GM12865 (cell line): ENCODE measurements around the gene C1QTNF9B.

Experiments used
- DNase-seq: peaks from one replicate; pipeline ENCODE4 v3.0.0; 2010; ENCODE audit warnings: low read depth
- H3K4me3 ChIP-seq: 2 replicates; pipeline ENCODE4 v1.5.1; 2011; ENCODE audit warnings: mild to moderate bottlenecking, low read depth, low read length, control low read depth
- TF ChIP-seq, protein P1 (sequence below): IDR thresholded peaks from 2 replicates; pipeline ENCODE4 v1.5.1; 2011; ENCODE audit warnings: low read length, control low read depth, low read depth, inconsistent platforms; ENCODE audit not compliant: insufficient read depth; ENCODE audit errors: missing control alignments

C1QTNF9B gene

DNA sequence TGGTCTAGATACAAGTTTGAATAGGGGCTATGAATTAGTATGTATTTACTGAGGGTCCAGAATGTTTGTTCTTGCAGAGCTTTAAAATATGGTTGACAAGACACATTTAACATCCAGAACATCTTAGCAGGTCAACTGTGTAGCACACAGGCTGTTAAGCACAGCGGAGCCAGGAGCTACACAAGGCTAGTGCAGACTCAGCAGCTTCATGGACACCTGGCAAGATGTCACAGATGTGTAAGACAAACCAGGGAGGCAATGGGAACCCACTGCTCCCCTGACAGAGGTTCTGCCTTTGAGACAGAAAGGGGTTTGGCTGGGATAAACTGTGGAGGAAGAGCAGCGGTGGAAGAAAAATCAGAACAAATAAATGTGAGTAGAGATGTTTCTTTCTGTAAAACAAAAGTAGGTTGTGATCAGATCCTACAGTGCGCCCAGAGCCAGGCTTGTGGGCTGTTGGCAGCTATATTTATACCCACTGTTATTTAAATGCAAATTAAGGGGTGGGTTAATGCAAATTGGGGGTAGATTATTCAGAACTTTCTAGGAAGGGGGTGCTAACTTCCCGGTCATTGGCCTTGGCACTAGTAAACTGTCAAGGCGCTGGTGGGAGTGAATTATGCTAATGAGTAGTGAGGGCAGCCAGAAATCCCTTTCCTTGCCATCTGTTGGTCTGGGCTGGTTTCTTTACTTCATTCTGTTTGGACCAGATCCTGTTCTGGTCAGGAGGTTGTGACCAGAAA is 41.1 kb downstream of the C1QTNF9B start:
- TF ChIP-seq, protein P1, sequence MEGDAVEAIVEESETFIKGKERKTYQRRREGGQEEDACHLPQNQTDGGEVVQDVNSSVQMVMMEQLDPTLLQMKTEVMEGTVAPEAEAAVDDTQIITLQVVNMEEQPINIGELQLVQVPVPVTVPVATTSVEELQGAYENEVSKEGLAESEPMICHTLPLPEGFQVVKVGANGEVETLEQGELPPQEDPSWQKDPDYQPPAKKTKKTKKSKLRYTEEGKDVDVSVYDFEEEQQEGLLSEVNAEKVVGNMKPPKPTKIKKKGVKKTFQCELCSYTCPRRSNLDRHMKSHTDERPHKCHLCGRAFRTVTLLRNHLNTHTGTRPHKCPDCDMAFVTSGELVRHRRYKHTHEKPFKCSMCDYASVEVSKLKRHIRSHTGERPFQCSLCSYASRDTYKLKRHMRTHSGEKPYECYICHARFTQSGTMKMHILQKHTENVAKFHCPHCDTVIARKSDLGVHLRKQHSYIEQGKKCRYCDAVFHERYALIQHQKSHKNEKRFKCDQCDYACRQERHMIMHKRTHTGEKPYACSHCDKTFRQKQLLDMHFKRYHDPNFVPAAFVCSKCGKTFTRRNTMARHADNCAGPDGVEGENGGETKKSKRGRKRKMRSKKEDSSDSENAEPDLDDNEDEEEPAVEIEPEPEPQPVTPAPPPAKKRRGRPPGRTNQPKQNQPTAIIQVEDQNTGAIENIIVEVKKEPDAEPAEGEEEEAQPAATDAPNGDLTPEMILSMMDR = no peak
- no peak for DNase-seq

DNA sequence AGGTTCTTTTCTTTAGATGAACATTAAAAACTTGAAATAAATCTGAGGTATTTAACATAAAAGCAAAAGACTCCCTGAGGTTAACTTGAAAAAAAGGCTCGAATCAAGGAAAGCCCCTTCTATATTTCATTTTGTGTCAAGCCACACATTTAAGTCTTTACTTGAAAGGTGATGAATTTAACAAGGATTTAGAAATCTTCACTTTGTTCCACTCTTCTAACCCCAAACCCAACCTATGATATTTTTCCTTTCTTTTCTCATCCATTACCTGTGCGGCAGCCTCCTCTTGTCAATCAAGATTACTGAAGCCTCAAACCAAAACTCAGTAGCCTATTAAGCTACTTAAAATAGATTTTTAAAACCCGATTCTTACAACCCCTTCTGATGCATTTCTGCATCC is 41.9 kb downstream of the C1QTNF9B start:
- TF ChIP-seq, protein P1 = no peak
- no peak for DNase-seq
- H3K4me3 ChIP-seq = no peak overlapping the region

More for the DNA sequence above, 41.1 kb downstream of the C1QTNF9B start:
- no peak overlapping the region for H3K4me3 ChIP-seq

DNA sequence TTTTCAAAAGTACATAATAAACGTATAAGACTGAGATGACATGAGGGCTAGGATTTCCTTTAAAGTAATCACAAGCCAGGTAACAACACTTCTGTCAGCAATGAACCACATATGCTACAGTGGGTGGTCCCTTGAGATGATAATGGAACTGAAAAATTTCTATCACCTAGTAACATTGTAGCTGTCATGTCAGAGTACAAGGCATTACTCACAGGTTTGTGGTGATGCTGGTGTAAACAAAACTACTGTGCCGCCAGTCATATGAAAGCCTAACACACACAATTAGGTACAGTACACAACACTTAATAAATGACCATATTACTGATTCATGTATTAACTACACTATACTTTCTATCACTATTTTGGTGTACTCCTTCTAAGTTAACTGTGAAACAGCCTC is 45.0 kb downstream of the C1QTNF9B start:
- DNase-seq = peak; percentile 28
- H3K4me3 ChIP-seq = no peak overlapping the region
- TF ChIP-seq, protein P1 = no peak

DNA sequence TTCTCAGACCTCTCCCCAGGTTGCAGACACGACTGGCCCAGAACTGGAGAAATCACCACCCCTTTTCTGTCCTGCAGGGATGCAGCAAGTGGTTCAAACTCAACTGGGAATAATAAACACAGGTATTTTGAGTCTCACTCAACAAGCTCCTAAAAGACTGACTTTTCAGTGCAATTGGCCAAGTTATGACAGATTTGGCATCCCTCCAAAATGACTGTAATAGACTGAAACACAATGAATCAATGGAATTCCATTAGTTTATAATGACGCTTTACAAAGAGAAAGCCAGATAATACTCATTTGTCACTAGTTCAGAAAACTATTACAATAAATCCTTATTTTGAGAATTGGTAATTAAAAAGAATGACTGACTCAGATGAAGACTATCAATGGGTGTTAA is 46.2 kb downstream of the C1QTNF9B start:
- TF ChIP-seq, protein P1 = no peak
- no peak overlapping the region for H3K4me3 ChIP-seq
- no peak for DNase-seq

DNA sequence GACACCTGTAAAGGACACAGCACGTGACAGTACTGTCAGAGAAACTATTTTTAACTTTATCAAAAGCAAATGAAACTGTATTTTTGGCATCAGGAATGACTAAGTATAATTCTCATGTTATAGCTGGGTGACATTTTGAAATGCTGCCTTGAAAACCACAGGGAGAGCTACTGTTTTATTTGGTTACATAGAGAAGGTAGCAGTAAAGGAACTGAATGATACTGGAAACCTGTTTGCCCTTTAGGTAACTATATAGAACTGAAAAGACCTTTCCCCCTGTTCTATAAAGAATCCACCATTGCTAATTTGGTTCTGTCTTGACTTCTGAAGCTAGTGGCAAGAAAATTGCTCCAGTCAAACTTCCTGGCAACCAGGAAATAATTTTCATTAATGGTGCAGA is 47.2 kb downstream of the C1QTNF9B start:
- TF ChIP-seq, protein P1 = no peak
- H3K4me3 ChIP-seq = no peak overlapping the region
- DNase-seq = no peak

DNA sequence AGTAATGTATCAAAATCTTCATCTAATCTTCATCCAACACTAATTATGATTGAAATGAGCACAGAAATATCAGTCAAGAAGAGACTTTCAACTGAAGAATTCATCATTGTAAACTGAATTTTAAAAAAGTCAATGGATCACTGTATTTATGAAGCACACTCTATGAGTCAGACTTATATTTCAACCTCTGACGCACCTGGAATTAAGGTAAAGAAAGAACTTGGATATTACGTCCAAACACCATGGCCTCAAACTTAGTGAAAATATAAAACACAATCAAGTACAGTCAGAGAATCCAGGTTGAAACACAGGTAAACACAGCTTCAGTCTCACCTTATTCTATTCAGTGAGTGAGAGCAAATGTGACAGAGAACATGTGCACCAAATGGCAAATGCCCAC is 47.6 kb downstream of the C1QTNF9B start:
- DNase-seq = no peak
- TF ChIP-seq, protein P1 = no peak
- no peak overlapping the region for H3K4me3 ChIP-seq

DNA sequence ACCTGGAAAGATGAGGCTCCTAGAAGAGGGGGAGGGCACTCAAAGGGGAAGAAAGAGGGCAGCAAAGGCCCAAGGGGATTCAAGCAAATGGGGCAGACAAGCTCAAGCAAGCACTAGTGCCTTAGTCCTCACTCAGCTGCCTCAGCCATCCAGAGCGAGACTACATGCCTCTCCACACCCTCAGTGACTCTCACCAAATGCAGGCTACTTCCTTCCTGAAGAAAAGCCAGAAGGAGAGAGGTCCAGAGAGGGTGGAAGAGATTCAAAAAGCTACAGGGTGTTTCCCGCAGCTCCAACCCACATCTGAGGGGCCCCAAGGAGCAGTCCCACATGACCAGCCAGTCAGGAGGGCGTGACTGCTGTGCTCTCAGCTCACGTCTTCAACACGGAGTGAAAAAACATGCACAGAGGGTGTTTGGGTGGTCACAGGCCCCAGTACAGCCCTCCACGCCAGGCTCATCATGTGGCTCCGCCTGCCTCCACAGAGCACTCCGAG is 48.6 kb downstream of the C1QTNF9B start:
- no peak overlapping the region for H3K4me3 ChIP-seq
- DNase-seq = peak; percentile 39
- TF ChIP-seq, protein P1 = no peak
